Measurements from ENCODE around the gene STAMBPL1.

STAMBPL1 gene

DNA sequence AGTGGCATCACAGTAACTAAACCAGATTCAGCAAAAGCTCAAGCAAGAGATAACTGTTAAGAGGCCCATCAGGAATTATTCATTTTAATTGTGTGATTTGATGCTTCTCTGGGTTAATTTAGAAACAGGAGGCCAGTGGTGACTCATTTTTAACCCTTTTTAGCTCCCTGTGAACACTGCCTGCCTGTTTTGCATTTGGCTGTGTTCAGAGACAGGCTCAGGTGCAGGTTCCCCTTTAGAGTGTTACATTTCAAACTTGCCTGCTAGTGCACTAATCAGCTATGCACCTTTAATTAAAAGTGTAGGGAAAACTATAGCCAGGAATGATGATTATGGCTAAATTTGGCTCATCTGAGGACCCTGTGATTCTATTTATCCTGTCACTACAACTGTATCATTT lies 6.5 kb downstream of the STAMBPL1 start:
- Histone ChIP-seq H3K4me3 (ENCODE audit: low read depth in 1 of 2, low read length in 1 of 2) (no peak overlapping the region), H3K27me3 (no peaks in the 10 kb centered on the region), H3K9me3 (no peaks in the 10 kb centered on the region), H3K4me1 (ENCODE audit: control insufficient read depth in 1 of 2, insufficient read depth in 1 of 2, low read depth in 1 of 2, low read length in 1 of 2) (peaks cover 41 to 50% of the 10 kb centered on the region in 2 experiments), H3K36me3 (no peaks in the 10 kb centered on the region), H3K27ac (no peak overlapping the region)
- TF ChIP-seq, protein P1, sequence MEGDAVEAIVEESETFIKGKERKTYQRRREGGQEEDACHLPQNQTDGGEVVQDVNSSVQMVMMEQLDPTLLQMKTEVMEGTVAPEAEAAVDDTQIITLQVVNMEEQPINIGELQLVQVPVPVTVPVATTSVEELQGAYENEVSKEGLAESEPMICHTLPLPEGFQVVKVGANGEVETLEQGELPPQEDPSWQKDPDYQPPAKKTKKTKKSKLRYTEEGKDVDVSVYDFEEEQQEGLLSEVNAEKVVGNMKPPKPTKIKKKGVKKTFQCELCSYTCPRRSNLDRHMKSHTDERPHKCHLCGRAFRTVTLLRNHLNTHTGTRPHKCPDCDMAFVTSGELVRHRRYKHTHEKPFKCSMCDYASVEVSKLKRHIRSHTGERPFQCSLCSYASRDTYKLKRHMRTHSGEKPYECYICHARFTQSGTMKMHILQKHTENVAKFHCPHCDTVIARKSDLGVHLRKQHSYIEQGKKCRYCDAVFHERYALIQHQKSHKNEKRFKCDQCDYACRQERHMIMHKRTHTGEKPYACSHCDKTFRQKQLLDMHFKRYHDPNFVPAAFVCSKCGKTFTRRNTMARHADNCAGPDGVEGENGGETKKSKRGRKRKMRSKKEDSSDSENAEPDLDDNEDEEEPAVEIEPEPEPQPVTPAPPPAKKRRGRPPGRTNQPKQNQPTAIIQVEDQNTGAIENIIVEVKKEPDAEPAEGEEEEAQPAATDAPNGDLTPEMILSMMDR (IDR thresholded peaks at IDR 0.05) = no peak

DNA sequence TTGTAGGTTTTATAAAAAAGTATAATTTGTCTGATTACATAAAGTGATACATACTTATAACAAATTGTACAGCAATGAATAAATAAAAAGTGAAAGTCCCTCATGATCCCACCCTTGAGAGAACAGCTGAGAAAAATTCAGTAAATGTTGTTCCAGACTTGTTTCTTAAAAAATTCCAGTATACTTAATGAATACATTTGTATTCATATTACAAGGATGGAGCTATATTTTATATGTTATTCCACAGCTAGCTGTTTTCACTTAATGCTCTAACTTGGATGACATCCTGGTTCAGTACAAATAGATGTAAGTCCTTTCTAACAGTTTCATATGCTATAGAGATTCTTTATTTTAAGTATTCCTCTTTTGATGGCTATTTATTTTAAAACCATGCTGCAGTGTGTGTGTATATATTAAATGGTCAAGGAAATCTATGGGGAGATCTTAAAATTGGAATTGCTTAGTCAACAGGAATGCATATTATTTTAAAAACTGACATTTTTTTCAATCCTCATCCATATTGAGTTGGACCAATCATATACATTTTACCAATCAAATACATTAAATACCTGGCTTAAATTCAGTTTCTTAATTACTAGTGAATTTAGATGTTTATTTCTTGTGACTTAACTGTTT lies 8.9 kb downstream of the STAMBPL1 start:
- peaks cover 40 to 47% of the 10 kb centered on the region in 2 experiments for H3K4me1 ChIP-seq (ENCODE audit: control insufficient read depth in 1 of 2, insufficient read depth in 1 of 2, low read depth in 1 of 2, low read length in 1 of 2)
- H3K27me3 ChIP-seq = no peaks in the 10 kb centered on the region
- no peaks in the 10 kb centered on the region for H3K9me3 ChIP-seq
- H3K4me3 ChIP-seq (ENCODE audit: low read depth in 1 of 2, low read length in 1 of 2) = no peak overlapping the region
- H3K27ac ChIP-seq = no peak overlapping the region
- TF ChIP-seq, protein P1 (IDR thresholded peaks at IDR 0.05) = no peak
- no peaks in the 10 kb centered on the region for H3K36me3 ChIP-seq

DNA sequence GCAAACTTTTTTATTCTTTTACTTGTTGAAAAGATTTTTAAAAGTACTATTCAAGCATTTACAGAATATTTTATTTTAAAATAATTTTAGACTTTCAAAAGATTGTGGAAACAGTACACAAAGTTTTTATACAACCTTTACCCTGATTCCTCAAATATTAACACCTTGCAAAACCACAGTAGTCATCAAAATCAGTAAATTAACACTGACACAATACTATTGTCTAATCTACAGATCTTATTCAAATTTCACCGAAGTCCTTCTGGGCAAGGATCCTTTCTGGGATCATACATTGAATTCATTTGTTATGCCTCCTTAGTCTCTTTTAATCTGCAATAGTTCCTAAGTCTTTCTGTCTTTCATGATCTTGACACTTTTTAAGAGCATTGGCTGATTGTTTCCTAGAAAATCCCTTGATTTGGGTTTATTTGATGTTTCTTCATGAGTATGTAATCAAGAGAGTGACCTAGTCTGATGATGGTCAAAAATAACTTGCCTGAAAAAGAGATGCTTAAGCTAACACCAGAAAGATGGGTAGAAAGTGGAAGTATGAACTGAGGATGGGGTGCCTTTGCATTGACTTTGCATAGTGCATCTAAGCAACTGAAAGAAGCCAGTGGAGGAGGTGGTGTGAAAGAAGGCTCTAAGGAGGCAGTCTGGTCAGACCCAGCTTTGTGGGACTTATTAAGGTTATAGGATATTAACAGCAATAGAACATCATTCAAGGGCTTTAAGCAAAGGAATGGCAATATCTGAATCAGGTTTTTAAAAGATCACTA lies 9.7 kb downstream of the STAMBPL1 start:
- Histone ChIP-seq H3K4me1 (ENCODE audit: control insufficient read depth in 1 of 2, insufficient read depth in 1 of 2, low read depth in 1 of 2, low read length in 1 of 2) (peaks cover 36 to 44% of the 10 kb centered on the region in 2 experiments), H3K9me3 (no peaks in the 10 kb centered on the region), H3K4me3 (ENCODE audit: low read depth in 1 of 2, low read length in 1 of 2) (no peak overlapping the region), H3K27ac (no peak overlapping the region), H3K36me3 (no peaks in the 10 kb centered on the region), H3K27me3 (no peaks in the 10 kb centered on the region)
- TF ChIP-seq, protein P1 (IDR thresholded peaks at IDR 0.05) = no peak

DNA sequence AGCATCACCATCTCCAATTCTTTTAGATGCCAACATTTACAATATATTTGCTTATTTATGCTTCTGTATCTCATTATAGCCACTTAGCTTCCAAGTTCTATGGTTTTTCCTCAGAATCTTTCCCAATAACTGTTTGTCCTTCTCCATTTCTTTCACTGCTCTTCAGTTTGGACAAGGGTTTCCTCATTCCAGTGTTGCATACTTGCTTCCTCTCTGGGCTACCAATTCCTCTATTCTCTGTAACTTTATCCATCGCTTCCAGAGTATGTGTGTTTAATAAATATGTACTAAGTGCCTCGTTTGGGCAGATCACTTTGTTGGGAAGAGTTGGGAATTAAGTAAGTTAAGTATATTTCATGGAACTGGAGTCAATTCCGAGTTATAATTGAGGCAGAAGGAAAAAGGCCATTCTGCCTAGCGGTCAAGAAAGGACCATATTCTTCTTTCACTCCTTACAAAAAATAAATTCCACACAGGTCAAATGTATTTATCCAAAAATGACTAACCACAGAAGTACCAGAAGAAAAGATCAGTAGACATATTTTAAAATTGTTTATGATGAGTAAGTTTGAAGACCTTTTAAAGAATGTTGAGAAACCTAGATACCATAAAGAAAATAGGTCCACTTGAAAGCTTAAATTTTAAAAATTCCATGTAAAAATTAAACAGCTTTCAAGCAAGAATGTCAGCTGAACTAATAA lies 10.8 kb downstream of the STAMBPL1 start:
- TF ChIP-seq, protein P1 (IDR thresholded peaks at IDR 0.05) = no peak
- no peaks in the 10 kb centered on the region for H3K27me3 ChIP-seq
- H3K4me1 ChIP-seq (ENCODE audit: control insufficient read depth in 1 of 2, insufficient read depth in 1 of 2, low read depth in 1 of 2, low read length in 1 of 2) = peaks cover 34 to 40% of the 10 kb centered on the region in 2 experiments
- no peaks in the 10 kb centered on the region for H3K36me3 ChIP-seq
- no peaks in the 10 kb centered on the region for H3K9me3 ChIP-seq
- H3K27ac ChIP-seq = no peak overlapping the region
- no peak overlapping the region for H3K4me3 ChIP-seq (ENCODE audit: low read depth in 1 of 2, low read length in 1 of 2)

DNA sequence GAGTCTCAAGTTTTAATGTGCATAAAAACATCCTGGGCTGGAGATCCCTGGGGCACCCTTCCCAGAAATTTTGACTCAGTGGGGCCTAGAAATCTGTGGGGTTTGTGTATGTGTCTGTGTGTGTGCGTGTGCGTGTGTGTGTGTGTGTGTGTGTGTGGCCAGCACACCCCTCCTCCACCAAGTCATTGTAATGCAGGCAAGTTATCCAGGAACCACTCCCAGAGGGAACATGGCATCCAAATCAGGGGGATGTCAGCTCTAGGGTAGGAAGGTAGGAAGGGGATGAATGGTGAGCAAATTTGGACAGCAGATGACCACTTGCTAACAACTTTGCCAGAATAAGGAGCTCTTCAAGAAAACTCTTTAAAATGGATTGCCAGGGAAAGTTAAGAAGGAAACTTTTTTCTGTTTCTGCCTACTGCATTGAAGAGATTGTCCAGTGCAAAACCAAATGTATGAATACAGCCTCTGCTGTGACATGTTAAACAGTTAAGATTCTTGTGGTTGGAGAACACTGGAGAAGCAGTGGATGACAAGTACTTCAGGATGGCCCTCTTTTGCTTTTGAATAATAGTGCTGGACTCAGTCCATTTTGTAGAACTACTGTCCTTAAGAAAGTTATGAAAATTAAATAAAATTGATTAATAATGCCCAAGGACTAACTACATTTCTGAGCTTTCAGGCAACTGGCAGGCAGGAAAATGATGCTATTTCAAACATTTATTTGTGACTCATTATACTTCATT lies 12.3 kb downstream of the STAMBPL1 start:
- Histone ChIP-seq H3K27me3 (no peaks in the 10 kb centered on the region), H3K27ac (no peak overlapping the region), H3K4me3 (ENCODE audit: low read depth in 1 of 2, low read length in 1 of 2) (no peak overlapping the region)

More for the DNA sequence above, 12.3 kb downstream of the STAMBPL1 start:
- Histone ChIP-seq H3K36me3 (no peaks in the 10 kb centered on the region), H3K9me3 (no peaks in the 10 kb centered on the region), H3K4me1 (ENCODE audit: control insufficient read depth in 1 of 2, insufficient read depth in 1 of 2, low read depth in 1 of 2, low read length in 1 of 2) (peaks cover 28 to 30% of the 10 kb centered on the region in 2 experiments)
- TF ChIP-seq, protein P1 (IDR thresholded peaks at IDR 0.05) = no peak

Measured in neutrophil (primary cell).